GM12878 (cell line): ENCODE results near the gene EYA4. TPM values are rescaled to one million over a fixed set of nuclear protein-coding genes. Genes with fewer than 3 reads are reported as not detected.

Experiments used
- ATAC-seq: fragments of 200-7000 bp; cut with Tn5 transposase; 3 replicates; pipeline ENCODE4 v1.9.1; 2020; ENCODE audit warnings: mild to moderate bottlenecking, moderate library complexity
- BruUV-seq: library from RNA; stranded (reverse); fragments of 400-500 nt; replicated peaks from 2 replicates; lab custom pipeline; 2021; lab: Mats Ljungman, UMichigan
- CTCF ChIA-PET: fragments of 300-600 bp; sonication (Branson Sonifier 250); formaldehyde crosslinking; extraction: SDS; loops from one replicate; lab custom pipeline; 2021; ENCODE audit warnings: inconsistent platforms; lab: Yijun Ruan, JAX
- POLR2A ChIA-PET: fragments of 350-600 bp; formaldehyde crosslinking; extraction: SDS; loops from one replicate; lab custom pipeline; 2021; ENCODE audit warnings: inconsistent platforms; lab: Charles Lee
- RAD21 ChIA-PET: fragments of 300-600 bp; sonication (Branson Sonifier 250); formaldehyde crosslinking; loops from one replicate; lab custom pipeline; 2023; ENCODE audit warnings: antibody characterized with exemption; ENCODE audit not compliant: unreplicated experiment; lab: Charles Lee
- SMC1A ChIA-PET: fragments of 300-600 bp; sonication (Branson Sonifier 250); formaldehyde crosslinking; loops from one replicate; lab custom pipeline; 2023; ENCODE audit not compliant: unreplicated experiment, uncharacterized antibody; lab: Charles Lee
- DNase-seq: peaks from one replicate; pipeline ENCODE4 v3.0.0-alpha.2; 2011; ENCODE audit warnings: low read depth, low spot score
- FAIRE-seq: peaks from 3 replicates; lab custom pipeline; 2011; peaks lifted over from hg19 to GRCh38; lab: Jason Lieb, UNC
- H2AFZ ChIP-seq: 2 replicates; pipeline ENCODE4 v1.6.0; 2011; ENCODE audit warnings: low read depth, low read length, control low read depth; ENCODE audit not compliant: control insufficient read depth
- H3K27ac ChIP-seq: 2 replicates; pipeline ENCODE4 v1.5.1; 2011; ENCODE audit warnings: control low read depth; ENCODE audit not compliant: control insufficient read depth, insufficient read depth
- H3K27me3 ChIP-seq, 2 experiments: replicated peaks in 1 of 2; 2 replicates each; pipeline versions ENCODE4 v1.6.0 to v1.6.1; 2011; ENCODE audit warnings: low read length in 1 of 2; ENCODE audit not compliant: control insufficient read depth in 2 of 2, insufficient read depth in 2 of 2
- H3K36me3 ChIP-seq, 2 experiments: 2 replicates each; pipeline ENCODE4 v1.5.1; 2011; ENCODE audit warnings: low read length in 1 of 2; ENCODE audit not compliant: control insufficient read depth in 2 of 2, insufficient read depth in 2 of 2
- H3K4me1 ChIP-seq: 2 replicates; pipeline ENCODE4 v1.6.1; 2011; ENCODE audit warnings: mild to moderate bottlenecking, low read length, moderate library complexity, mixed read lengths; ENCODE audit not compliant: control insufficient read depth, insufficient read depth
- H3K4me2 ChIP-seq: 2 replicates; pipeline ENCODE4 v1.6.0; 2011; ENCODE audit warnings: control low read depth; ENCODE audit not compliant: control insufficient read depth, insufficient read depth
- H3K4me3 ChIP-seq: fragments of 200-600 bp; sonication (generic); 2 replicates; pipeline ENCODE4 v1.5.1; 2016
- H3K79me2 ChIP-seq: 2 replicates; pipeline ENCODE4 v1.6.0; 2011; ENCODE audit warnings: low read length; ENCODE audit not compliant: control insufficient read depth, insufficient read depth
- H3K9ac ChIP-seq: 2 replicates; pipeline ENCODE4 v1.8.0; 2011; ENCODE audit warnings: low read length, control low read depth, mixed read lengths; ENCODE audit not compliant: control insufficient read depth, insufficient read depth
- H3K9me3 ChIP-seq: replicated peaks from 3 replicates; pipeline ENCODE4 v1.5.1; 2011; ENCODE audit warnings: mild to moderate bottlenecking, low read length; ENCODE audit not compliant: control insufficient read depth, insufficient read depth
- H4K20me1 ChIP-seq: 2 replicates; pipeline ENCODE4 v1.6.0; 2011; ENCODE audit not compliant: control insufficient read depth, insufficient read depth
- CUX1 ChIP-seq: IDR thresholded peaks from 2 replicates; pipeline ENCODE4 v1.6.1; 2012; ENCODE audit warnings: improper control_type of control experiment, low read depth, low read length; ENCODE audit not compliant: insufficient replicate concordance
- FOXK2 ChIP-seq: fragments of 450-650 bp; IDR thresholded peaks from 2 replicates; pipeline ENCODE4 v1.6.1; 2017; ENCODE audit warnings: mild to moderate bottlenecking, moderate library complexity
- HDAC2 ChIP-seq: fragments of 200-600 bp; sonication (generic); IDR thresholded peaks from 2 replicates; pipeline ENCODE4 v1.6.1; 2017
- HDAC6 ChIP-seq: fragments of 200-600 bp; sonication (generic); IDR thresholded peaks from one replicate; pipeline ENCODE4 v1.8.0; 2017; ENCODE audit warnings: antibody characterized with exemption; ENCODE audit not compliant: unreplicated experiment
- JUND ChIP-seq: IDR thresholded peaks from 2 replicates; pipeline ENCODE4 v1.6.1; 2012; ENCODE audit warnings: low read depth, mild to moderate bottlenecking, low read length, improper control_type of control experiment, moderate library complexity
- MYB ChIP-seq: fragments of 150-350 bp; IDR thresholded peaks from 2 replicates; pipeline ENCODE4 v1.6.1; 2014; ENCODE audit warnings: mild to moderate bottlenecking, low read depth, low read length, borderline replicate concordance
- NKRF ChIP-seq: fragments of 450-650 bp; conservative IDR thresholded peaks from 2 replicates; pipeline ENCODE4 v1.6.1; 2017; ENCODE audit warnings: mild to moderate bottlenecking, moderate library complexity
- RCOR1 ChIP-seq: conservative IDR thresholded peaks from 2 replicates; pipeline ENCODE4 v1.6.1; 2012; ENCODE audit warnings: low read depth, low read length, improper control_type of control experiment
- TAF1 ChIP-seq: IDR thresholded peaks from 2 replicates; pipeline ENCODE4 v1.6.1; 2011; ENCODE audit warnings: mild to moderate bottlenecking, low read depth, low read length, borderline replicate concordance
- ZNF217 ChIP-seq: fragments of 450-650 bp; IDR thresholded peaks from 2 replicates; pipeline ENCODE4 v1.6.1; 2017; ENCODE audit warnings: antibody characterized with exemption, mild to moderate bottlenecking
- ZNF384 ChIP-seq: IDR thresholded peaks from 2 replicates; pipeline ENCODE4 v1.6.1; 2012; ENCODE audit warnings: low read depth, mild to moderate bottlenecking, low read length, improper control_type of control experiment, borderline replicate concordance
- WGBS: methylation state at CpG from one replicate; pipeline ENCODE4 v1.1.6; 2016; ENCODE audit warnings: low lambda C conversion rate; ENCODE audit not compliant: insufficient replicate concordance, insufficient coverage; ENCODE audit errors: missing lambda C conversion rate; 5-methylcytosine and 5-hydroxymethylcytosine counted together
- in situ Hi-C: fragments of 300-500 bp; cut with MboI; formaldehyde crosslinking; loops from 9 replicates; pipeline ENCODE4 v1.14.3; 2018; ENCODE audit warnings: mixed read lengths
- intact Hi-C: fragments of 100-400 bp; cut with micrococcal nuclease; formaldehyde crosslinking; loops from one replicate; pipeline ENCODE4 v1.14.2; 2022; ENCODE audit not compliant: unreplicated experiment
- polyA plus RNA-seq, 11 experiments: library from polyadenylated mRNA; depleted of rRNA in 4 of 11; unstranded in 6 of 11; stranded (reverse) in 5 of 11; fragments of >200 nt; fragmentation: Nextera tagmentation in 4 of 11; fragmentation: Illumina TruSeq in 1 of 11; extraction: Ambion mirVana in 4 of 11; extraction: Trizol in 1 of 11; gene quantifications; 1 replicate in 1 of 11; 2 replicates in 10 of 11; pipeline versions ENCODE4 v1.2.1 to v1.2.3, GENCODE V29; 2011 to 2016; ENCODE audit warnings: inconsistent platforms in 2 of 11, missing spikeins in 2 of 11, low read depth in 1 of 11
- total RNA-seq, 4 experiments: library from RNA; depleted of rRNA in 3 of 4; stranded (reverse); fragments of >200 nt in 3 of 4; fragmentation: Illumina TruSeq in 1 of 4; extraction: Trizol in 1 of 4; gene quantifications; 2 replicates each; pipeline versions ENCODE4 v1.2.1 to v1.2.3, GENCODE V29; 2013 to 2021

Gene EYA4
- total and polyA plus RNA-seq, 10 of the 15 experiments (the other 5 are each of a cell fraction or from before 2014, with no cell fraction given): 0.02 TPM; not detected in 9

- H3K4me3 ChIP-seq: no peak overlapping the region
- no peaks in the 10 kb centered on the region for H3K4me1 ChIP-seq
- ChIA-PET SMC1A (no interaction called here), CTCF (no interaction called here)
- no peak overlapping the region for H3K27ac ChIP-seq
- WGBS: 20% methylated on average over 3 of the region's 3 CpGs
- H3K9me3 ChIP-seq: no peaks in the 10 kb centered on the region
- H4K20me1 ChIP-seq: no peaks in the 10 kb centered on the region
- intact Hi-C loops: no loop called here
- no peak overlapping the region for H3K4me2 ChIP-seq
- H2AFZ ChIP-seq: no peak overlapping the region
- no peak for FAIRE-seq
- no peaks in the 10 kb centered on the region for H3K27me3 ChIP-seq
- no peak overlapping the region for H3K9ac ChIP-seq
- in situ Hi-C loops: no loop called here
- H3K36me3 ChIP-seq: no peaks in the 10 kb centered on the region
- TF ChIP-seq HDAC2: no peak
- TF ChIP-seq, all 136 proteins: peak for 0
- DNase-seq (no peak), ATAC-seq (no peak)
- RAD21 ChIA-PET: interaction anchor here (0.6 kb wide), 1 partner anchor 9 kb away, joined by 3 read pairs; no protein-coding TSS in a partner anchor
- POLR2A ChIA-PET: no interaction called here
- BruUV-seq: no TSS peak
- no peaks in the 10 kb centered on the region for H3K79me2 ChIP-seq
Observed at GRCh38 chr6:133499662-133500061, 258.5 kb downstream of the EYA4 start.

GRCh38 chr6:133501675-133502270 lies 260.6 kb downstream of the EYA4 start:
- FAIRE-seq (no peak), DNase-seq (no peak), ATAC-seq (no peak)
- Histone ChIP-seq H3K4me1 (no peaks in the 10 kb centered on the region), H3K9me3 (no peaks in the 10 kb centered on the region), H3K27me3 (no peaks in the 10 kb centered on the region), H2AFZ (no peak overlapping the region), H3K36me3 (no peaks in the 10 kb centered on the region), H3K27ac (no peak overlapping the region), H3K9ac (no peak overlapping the region), H4K20me1 (no peaks in the 10 kb centered on the region), H3K4me2 (no peak overlapping the region), H3K79me2 (no peaks in the 10 kb centered on the region), H3K4me3 (no peak overlapping the region)
- ChIA-PET POLR2A (no interaction called here), CTCF (no interaction called here), RAD21 (no interaction called here), SMC1A (no interaction called here)
- WGBS: 38% methylated on average over 4 of the region's 4 CpGs
- no TSS peak for BruUV-seq
- intact Hi-C loops: no loop called here
- in situ Hi-C loops: no loop called here
- TF ChIP-seq FOXK2 (no peak), ZNF384 (no peak), MYB (no peak), JUND (no peak), TAF1 (no peak), ZNF217 (no peak), CUX1 (no peak), RCOR1 (no peak), HDAC6 (no peak), NKRF (no peak)
